OCI-LY7 (cell line): Measurements from ENCODE around the gene CKAP4. TPM values are rescaled to one million over a fixed set of nuclear protein-coding genes. Genes with fewer than 3 reads are reported as not detected.

Source experiments
- BruUV-seq: library from RNA; stranded (reverse); fragments of 400-500 nt; replicated peaks from 2 replicates; lab custom pipeline; 2021; lab: Mats Ljungman, UMichigan
- CTCF ChIA-PET: fragments of 300-600 bp; sonication (Branson Sonifier 250); formaldehyde crosslinking; loops from one replicate; lab custom pipeline; 2022; ENCODE audit warnings: antibody characterized with exemption; ENCODE audit not compliant: unreplicated experiment; lab: Charles Lee
- POLR2A ChIA-PET: fragments of 300-600 bp; sonication (Branson Sonifier 250); formaldehyde crosslinking; loops from one replicate; lab custom pipeline; 2022; ENCODE audit warnings: antibody characterized with exemption; lab: Charles Lee
- DNase-seq: peaks from one replicate; pipeline ENCODE4 v3.0.0-alpha.2; 2015; ENCODE audit warnings: low spot score
- H2AFZ ChIP-seq: fragments of 200-600 bp; sonication (generic), shearing (Covaris generic); 2 replicates; pipeline ENCODE4 v1.6.1; 2014; ENCODE audit warnings: mild to moderate bottlenecking, antibody characterized with exemption, low read length, moderate library complexity
- H3K27ac ChIP-seq: fragments of 200-600 bp; sonication (generic); 2 replicates; pipeline ENCODE4 v1.5.1; 2014; ENCODE audit warnings: mixed run types, low read depth, mild to moderate bottlenecking, moderate library complexity, low read length, inconsistent platforms; ENCODE audit not compliant: poor library complexity, severe bottlenecking
- H3K36me3 ChIP-seq: fragments of 200-600 bp; sonication (generic); 2 replicates; pipeline ENCODE4 v1.6.1; 2014; ENCODE audit warnings: mild to moderate bottlenecking, antibody characterized with exemption, low read length, moderate library complexity, mixed read lengths; ENCODE audit not compliant: insufficient read depth
- H3K4me1 ChIP-seq: fragments of 200-600 bp; sonication (generic); 2 replicates; pipeline ENCODE4 v1.5.1; 2014; ENCODE audit warnings: mild to moderate bottlenecking, low read length; ENCODE audit not compliant: insufficient read depth, poor library complexity, severe bottlenecking
- H3K4me2 ChIP-seq: fragments of 200-600 bp; sonication (generic); 2 replicates; pipeline ENCODE4 v1.6.1; 2014; ENCODE audit warnings: mild to moderate bottlenecking, low read length
- H3K4me3 ChIP-seq: fragments of 200-600 bp; sonication (generic); 2 replicates; pipeline ENCODE4 v1.5.1; 2014; ENCODE audit warnings: mild to moderate bottlenecking, low read depth, low read length; ENCODE audit not compliant: poor library complexity, severe bottlenecking
- H3K79me2 ChIP-seq: fragments of 200-600 bp; sonication (generic); 2 replicates; pipeline ENCODE4 v1.6.1; 2016; ENCODE audit warnings: low read depth, mild to moderate bottlenecking, low read length, moderate library complexity, mixed read lengths; ENCODE audit not compliant: insufficient read depth
- H3K9me2 ChIP-seq: fragments of 200-600 bp; sonication (generic); 2 replicates; pipeline ENCODE4 v1.6.1; 2016; ENCODE audit warnings: mild to moderate bottlenecking, low read length, mixed read lengths; ENCODE audit not compliant: insufficient read depth
- H3K9me3 ChIP-seq: fragments of 200-600 bp; sonication (generic); 2 replicates; pipeline ENCODE4 v1.6.1; 2014; ENCODE audit warnings: mild to moderate bottlenecking, mixed run types, low read length, mixed read lengths
- H4K20me1 ChIP-seq: fragments of 200-600 bp; sonication (generic); 2 replicates; pipeline ENCODE4 v1.6.1; 2014; ENCODE audit warnings: mild to moderate bottlenecking, antibody characterized with exemption, low read length, moderate library complexity, mixed read lengths; ENCODE audit not compliant: insufficient read depth
- EZH2phosphoT487 ChIP-seq: fragments of 200-600 bp; sonication (generic); IDR thresholded peaks from 2 replicates; pipeline ENCODE4 v1.6.1; 2018; ENCODE audit warnings: low read depth, borderline replicate concordance, mild to moderate bottlenecking, mixed run types, antibody characterized with exemption, low read length, moderate library complexity, mixed read lengths
- intact Hi-C: fragments of 100-400 bp; cut with micrococcal nuclease; formaldehyde crosslinking; loops from one replicate; pipeline ENCODE4 v1.10.0; 2022; ENCODE audit not compliant: unreplicated experiment
- total RNA-seq, 2 experiments: library from RNA; depleted of rRNA in 1 of 2; stranded (reverse); fragments of >200 nt in 1 of 2; shearing (Covaris generic) in 1 of 2; gene quantifications; 2 replicates each; pipeline ENCODE4 v1.2.3, GENCODE V29; 2014 to 2022
- TF ChIP-seq, protein P1 (sequence below): fragments of 200-600 bp; sonication (generic); conservative IDR thresholded peaks from 2 replicates; pipeline ENCODE4 v1.5.1; 2014; ENCODE audit warnings: mild to moderate bottlenecking, antibody characterized with exemption, low read length, moderate library complexity, mixed read lengths

The CKAP4 gene
- total RNA-seq, 2 experiments from 2014 or later: 17.5 to 40.5 TPM

DNA sequence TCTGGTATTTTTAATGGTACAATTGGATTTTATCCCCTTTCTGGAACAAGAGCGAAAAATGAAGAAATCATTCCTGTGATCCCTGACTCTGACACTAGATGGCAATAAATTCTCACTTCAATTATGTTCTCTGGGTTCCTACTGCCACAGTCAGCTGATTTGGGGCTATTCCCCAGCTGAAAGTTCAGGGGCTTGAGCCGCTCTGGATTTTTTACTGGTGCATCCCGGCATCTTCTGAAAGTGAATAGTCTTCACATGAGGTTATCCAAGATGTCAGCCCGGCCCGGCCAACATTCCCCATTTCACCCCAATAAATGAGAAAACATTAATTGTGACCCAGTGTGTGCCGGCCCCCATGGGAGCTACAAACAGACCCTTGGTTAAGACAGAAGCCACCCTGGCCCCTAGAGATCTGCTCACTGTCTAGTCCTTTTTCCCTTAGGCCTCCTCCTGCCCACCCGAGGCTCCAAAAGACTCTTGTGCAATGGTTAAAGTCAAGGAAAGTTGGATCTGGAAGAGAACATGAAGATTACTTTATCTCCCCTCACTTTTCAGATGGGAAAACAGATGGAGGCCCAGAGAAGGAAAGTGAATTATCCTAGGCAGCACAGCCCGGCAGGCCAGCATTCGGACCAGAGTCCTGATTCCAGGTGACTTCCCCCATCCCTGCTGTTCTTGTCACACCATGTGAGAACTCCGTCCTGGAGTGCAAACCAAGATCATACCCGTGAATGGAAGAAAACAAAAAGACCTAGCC lies 20.8 kb downstream of the CKAP4 start:
- peak; percentile 70 for DNase-seq
- no peak overlapping the region for H3K4me2 ChIP-seq
- intact Hi-C loops: loop anchor here (1.0 to 5.0 kb wide), 2 partner anchors 55 to 130 kb away; partner anchors contain the start of gene POLR3B
- no peak overlapping the region for H3K27ac ChIP-seq
- H2AFZ ChIP-seq: peak overlapping the region; percentile 20; the same call in 1 of the 2 replicates
- no peak overlapping the region for H3K4me3 ChIP-seq
- H4K20me1 ChIP-seq: no peaks in the 10 kb centered on the region
- H3K79me2 ChIP-seq: no peaks in the 10 kb centered on the region
- H3K4me1 ChIP-seq: peaks cover 11% of the 10 kb centered on the region
- ChIA-PET POLR2A (interaction anchor here (0.9 to 1.1 kb wide), 3 partner anchors 53 to 59 kb away, joined by 3 to 5 read pairs (median 3); no protein-coding TSS in a partner anchor), CTCF (interaction anchor here (0.9 to 2.5 kb wide), 4 partner anchors 53 to 70 kb away, joined by 3 to 14 read pairs (median 6); no protein-coding TSS in a partner anchor)
- no peaks in the 10 kb centered on the region for H3K9me3 ChIP-seq
- no TSS peak for BruUV-seq
- no peak for TF ChIP-seq EZH2phosphoT487
- TF ChIP-seq, protein P1, sequence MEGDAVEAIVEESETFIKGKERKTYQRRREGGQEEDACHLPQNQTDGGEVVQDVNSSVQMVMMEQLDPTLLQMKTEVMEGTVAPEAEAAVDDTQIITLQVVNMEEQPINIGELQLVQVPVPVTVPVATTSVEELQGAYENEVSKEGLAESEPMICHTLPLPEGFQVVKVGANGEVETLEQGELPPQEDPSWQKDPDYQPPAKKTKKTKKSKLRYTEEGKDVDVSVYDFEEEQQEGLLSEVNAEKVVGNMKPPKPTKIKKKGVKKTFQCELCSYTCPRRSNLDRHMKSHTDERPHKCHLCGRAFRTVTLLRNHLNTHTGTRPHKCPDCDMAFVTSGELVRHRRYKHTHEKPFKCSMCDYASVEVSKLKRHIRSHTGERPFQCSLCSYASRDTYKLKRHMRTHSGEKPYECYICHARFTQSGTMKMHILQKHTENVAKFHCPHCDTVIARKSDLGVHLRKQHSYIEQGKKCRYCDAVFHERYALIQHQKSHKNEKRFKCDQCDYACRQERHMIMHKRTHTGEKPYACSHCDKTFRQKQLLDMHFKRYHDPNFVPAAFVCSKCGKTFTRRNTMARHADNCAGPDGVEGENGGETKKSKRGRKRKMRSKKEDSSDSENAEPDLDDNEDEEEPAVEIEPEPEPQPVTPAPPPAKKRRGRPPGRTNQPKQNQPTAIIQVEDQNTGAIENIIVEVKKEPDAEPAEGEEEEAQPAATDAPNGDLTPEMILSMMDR: peak; percentile 92
- no peaks in the 10 kb centered on the region for H3K9me2 ChIP-seq
- no peaks in the 10 kb centered on the region for H3K36me3 ChIP-seq

DNA sequence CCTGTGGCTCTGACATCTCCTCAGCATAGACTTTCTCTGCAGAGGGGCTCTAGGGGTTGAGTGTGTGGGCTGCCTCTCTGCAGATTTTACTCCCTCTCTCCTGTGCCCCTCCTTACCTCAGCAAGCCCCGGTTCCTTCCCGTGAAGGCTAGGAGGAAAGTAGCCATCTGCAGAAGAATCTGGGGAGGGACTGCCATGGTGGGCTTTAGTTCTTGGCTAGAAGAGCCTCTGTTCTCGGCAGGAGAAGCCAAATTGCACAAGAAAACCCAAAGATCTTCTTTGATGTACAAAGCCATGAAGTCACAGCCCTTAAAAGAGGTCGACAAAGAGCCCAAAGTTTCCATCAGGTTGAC lies 23.5 kb downstream of the CKAP4 start:
- CTCF ChIA-PET: interaction anchor here (0.9 to 1.0 kb wide), 2 partner anchors 30 to 47 kb away, joined by 3 read pairs; no protein-coding TSS in a partner anchor
- Histone ChIP-seq H3K4me2 (no peak overlapping the region), H3K9me3 (no peaks in the 10 kb centered on the region), H3K9me2 (no peaks in the 10 kb centered on the region), H3K36me3 (no peaks in the 10 kb centered on the region), H4K20me1 (no peaks in the 10 kb centered on the region), H3K27ac (no peak overlapping the region), H3K4me1 (peaks cover 11% of the 10 kb centered on the region), H3K4me3 (no peak overlapping the region), H2AFZ (no peak overlapping the region; the same call in 1 of the 2 replicates), H3K79me2 (no peaks in the 10 kb centered on the region)
- intact Hi-C loops: loop anchor here (2.0 kb wide), 1 partner anchor 804 kb away; no protein-coding TSS in a partner anchor
- TF ChIP-seq, protein P1: peak; percentile 28; the same call in 1 of the 2 replicates
- no peak for TF ChIP-seq EZH2phosphoT487
- no peak for DNase-seq
- no TSS peak for BruUV-seq
- POLR2A ChIA-PET: interaction anchor here (0.9 kb wide), 1 partner anchor 54 kb away, joined by 3 read pairs; no protein-coding TSS in a partner anchor
